Left lung (tissue), 10 donors: ENCODE results near the gene CEP350. TPM values are rescaled to one million over a fixed set of nuclear protein-coding genes. Genes with fewer than 3 reads are reported as not detected.

ENCODE experiments used
- ATAC-seq: fragments of 200-7000 bp; cut with Tn5 transposase; one replicate; pipeline ENCODE4 v1.9.1; 2020; ENCODE audit warnings: moderate library complexity
- DNase-seq, 4 donors: peaks; one replicate each; pipeline ENCODE4 v3.0.0-alpha.2; 2013 to 2020
- H3K27ac ChIP-seq, 2 donors: fragments of 200-600 bp; sonication (generic) in 1 of 2; one replicate each; pipeline versions ENCODE4 v1.5.0 to v1.8.0; 2020 to 2021
- H3K27me3 ChIP-seq, 2 donors: fragments of 200-600 bp; sonication (generic) in 1 of 2; one replicate each; pipeline versions ENCODE4 v1.5.0 to v1.8.0; 2020 to 2021
- H3K36me3 ChIP-seq, 2 donors: fragments of 200-600 bp; sonication (generic) in 1 of 2; one replicate each; pipeline versions ENCODE4 v1.5.0 to v1.8.0; 2020 to 2021
- H3K4me1 ChIP-seq, 2 donors: fragments of 200-600 bp; one replicate each; pipeline ENCODE4 v1.8.0; 2021
- H3K4me3 ChIP-seq, 2 donors: fragments of 200-600 bp; sonication (generic) in 1 of 2; one replicate each; pipeline versions ENCODE4 v1.5.0 to v1.8.0; 2020 to 2021; ENCODE audit warnings: mild to moderate bottlenecking in 1 of 2
- H3K9me3 ChIP-seq, 2 donors: fragments of 200-600 bp; sonication (generic) in 1 of 2; one replicate each; pipeline versions ENCODE4 v1.5.0 to v1.8.0; 2020 to 2021
- CTCF ChIP-seq, 2 donors: fragments of 200-600 bp; sonication (generic) in 1 of 2; IDR thresholded peaks; one replicate each; pipeline versions ENCODE4 v1.5.0 to v1.8.0; 2021; ENCODE audit warnings: antibody characterized with exemption in 2 of 2
- intact Hi-C, 2 donors: fragments of 100-400 bp; cut with DNase I; formaldehyde crosslinking; loops; one replicate each; pipeline versions ENCODE4 v1.11.2 to v1.14.2; 2022
- polyA plus RNA-seq, 6 donors: library from polyadenylated mRNA; unstranded; fragments of 120-200 nt; gene quantifications; one replicate each; pipeline ENCODE4 v1.2.1, GENCODE V29; 2013; ENCODE audit not compliant: insufficient read length in 6 of 6
- total RNA-seq, 2 donors: library from RNA; stranded (reverse); fragmentation: NEBNext Ultra II Directional; extraction: Animal tissue kit (Norgen Biotek cat#: 25700); gene quantifications; one replicate each; pipeline ENCODE4 v1.2.1, GENCODE V29; 2021
- donor health status: DM: no; HTN: yes; CAD: no.
- donor health status: DM: no; HTN: no; CAD: no.

CEP350 gene
- total and polyA plus RNA-seq, 8 donors, result 26.8 to 53.5 (median 35.9) TPM

GRCh38 chr1:180136331-180136967 is 181.8 kb downstream of the CEP350 start:
- no peak for TF ChIP-seq CTCF (IDR thresholded peaks at IDR 0.05)
- ATAC-seq (no peak), DNase-seq (no peak)
- Histone ChIP-seq H3K9me3 (no peaks in the 10 kb centered on the region), H3K4me3 (no peak overlapping the region), H3K4me1 (peaks cover 0 to 14% of the 10 kb centered on the region in 2 donors), H3K27ac (no peak overlapping the region), H3K27me3 (no peaks in the 10 kb centered on the region), H3K36me3 (no peaks in the 10 kb centered on the region)
- intact Hi-C loops, result no loop called here

GRCh38 chr1:180136968-180137356 is 182.4 kb downstream of the CEP350 start:
- no peak for TF ChIP-seq CTCF (IDR thresholded peaks at IDR 0.05)

DNA sequence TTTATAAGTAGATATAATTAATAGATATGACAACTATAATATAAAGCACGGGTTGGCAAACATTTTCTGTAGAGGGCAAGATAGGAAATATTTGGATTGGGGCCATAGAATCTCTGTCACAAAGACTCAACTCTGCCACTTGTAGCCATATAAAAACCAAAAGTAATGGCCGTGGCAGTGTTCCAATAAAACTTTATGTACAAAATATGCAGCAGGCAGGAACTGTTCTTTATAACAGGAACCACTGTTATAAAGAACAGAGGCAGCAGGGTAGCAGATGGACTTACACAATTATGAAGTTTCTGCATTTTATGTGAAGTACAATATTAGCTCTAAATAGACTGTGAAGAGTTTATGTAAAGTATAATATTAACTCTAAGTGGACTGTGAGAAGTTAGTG is 183.2 kb downstream of the CEP350 start:
- Histone ChIP-seq H3K9me3 (no peaks in the 10 kb centered on the region), H3K4me3 (no peak overlapping the region), H3K36me3 (no peaks in the 10 kb centered on the region), H3K27ac (no peak overlapping the region), H3K4me1 (peaks cover 0 to 2% of the 10 kb centered on the region in 2 donors), H3K27me3 (no peaks in the 10 kb centered on the region)
- ATAC-seq (no peak), DNase-seq (no peak)
- no peak for TF ChIP-seq CTCF (IDR thresholded peaks at IDR 0.05)
- intact Hi-C loops, result no loop called here

More at GRCh38 chr1:180136968-180137356, 182.4 kb downstream of the CEP350 start:
- intact Hi-C loops, result no loop called here
- ATAC-seq (no peak), DNase-seq (no peak)
- H3K4me3 ChIP-seq, result no peak overlapping the region
- no peaks in the 10 kb centered on the region for H3K9me3 ChIP-seq
- H3K4me1 ChIP-seq, result peaks cover 0 to 10% of the 10 kb centered on the region in 2 donors
- H3K27ac ChIP-seq, result no peak overlapping the region
- H3K27me3 ChIP-seq, result no peaks in the 10 kb centered on the region
- no peaks in the 10 kb centered on the region for H3K36me3 ChIP-seq

DNA sequence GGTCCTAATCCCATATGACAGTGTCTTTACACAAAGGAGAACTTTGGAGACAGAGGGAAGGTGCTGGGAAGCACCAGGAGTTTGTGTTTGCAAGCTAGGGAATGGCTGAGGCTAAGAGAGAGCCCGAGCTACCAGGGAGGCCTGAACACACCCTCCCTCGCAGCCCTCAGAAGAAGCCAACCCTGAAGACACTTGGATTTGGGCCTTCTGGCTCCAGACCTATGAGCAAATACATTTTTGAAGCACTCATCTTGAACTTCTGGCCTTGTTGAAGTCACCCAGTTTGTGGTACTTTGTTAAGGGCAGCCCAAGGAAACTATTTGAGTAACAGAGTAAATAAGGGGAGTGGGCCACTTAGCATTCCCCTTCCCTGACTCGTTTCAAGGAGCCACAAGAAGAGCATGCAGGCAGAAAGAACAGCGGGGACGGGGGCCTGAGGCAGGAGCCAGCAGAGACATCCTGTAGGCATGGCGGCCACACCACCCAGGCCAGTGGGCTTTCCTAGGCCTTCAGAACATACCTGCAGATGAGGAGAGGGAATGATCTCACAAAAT is 186.8 kb downstream of the CEP350 start:
- Histone ChIP-seq H3K9me3 (no peaks in the 10 kb centered on the region), H3K36me3 (no peaks in the 10 kb centered on the region), H3K4me3 (no peak overlapping the region), H3K27ac (no peak overlapping the region), H3K4me1 (no peaks in the 10 kb centered on the region), H3K27me3 (no peaks in the 10 kb centered on the region)
- DNase-seq (no peak), ATAC-seq (peak; percentile 90)
- intact Hi-C loops, result no loop called here
- no peak for TF ChIP-seq CTCF (IDR thresholded peaks at IDR 0.05)

DNA sequence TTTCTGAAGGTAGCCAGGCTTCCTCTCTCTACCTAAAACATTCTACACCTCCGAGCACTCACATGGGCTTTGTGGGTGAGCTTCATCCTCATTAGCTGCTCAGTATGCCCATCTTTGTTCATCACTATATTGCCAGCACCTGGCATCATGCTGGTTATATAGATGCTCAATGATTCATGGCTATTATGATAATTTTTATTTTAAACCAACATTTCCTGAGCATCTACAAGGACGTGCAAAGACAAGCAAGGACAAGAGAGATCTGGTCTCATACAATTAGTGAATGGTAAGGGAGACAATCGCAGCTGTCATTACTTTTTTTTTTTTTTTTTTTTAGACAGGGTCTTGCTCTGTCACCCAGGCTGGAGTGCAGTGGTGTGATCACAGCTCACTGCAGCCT is 188.7 kb downstream of the CEP350 start:
- no peaks in the 10 kb centered on the region for H3K4me1 ChIP-seq
- no peak for ATAC-seq
- H3K9me3 ChIP-seq, result no peaks in the 10 kb centered on the region
- intact Hi-C loops, result no loop called here
- no peak for TF ChIP-seq CTCF (IDR thresholded peaks at IDR 0.05)
- no peaks in the 10 kb centered on the region for H3K27me3 ChIP-seq
- no peak for DNase-seq
- no peak overlapping the region for H3K27ac ChIP-seq
- no peak overlapping the region for H3K4me3 ChIP-seq
- no peaks in the 10 kb centered on the region for H3K36me3 ChIP-seq
